Astrocyte (in vitro differentiated cells and primary cell): Measurements from ENCODE around the gene HLA-F. TPM values are rescaled to one million over a fixed set of nuclear protein-coding genes. Genes with fewer than 3 reads are reported as not detected.

Experiments
- DNase-seq: peaks from one replicate; pipeline ENCODE4 v3.0.0-alpha.2; 2010; ENCODE audit warnings: low read depth
- FAIRE-seq: peaks from 2 replicates; lab custom pipeline; 2011; peaks lifted over from hg19 to GRCh38; lab: Jason Lieb, UNC
- H2AFZ ChIP-seq: 2 replicates; pipeline ENCODE4 v1.6.0; 2012; ENCODE audit warnings: low read depth, low read length, inconsistent platforms
- H3K27ac ChIP-seq: 2 replicates; pipeline ENCODE4 v1.5.1; 2011; ENCODE audit warnings: low read depth, low read length, inconsistent platforms
- H3K27me3 ChIP-seq: 2 replicates; pipeline ENCODE4 v1.6.0; 2011; ENCODE audit warnings: low read length, inconsistent platforms; ENCODE audit not compliant: insufficient read depth
- H3K36me3 ChIP-seq: 2 replicates; pipeline ENCODE4 v1.5.1; 2011; ENCODE audit warnings: low read length, inconsistent platforms; ENCODE audit not compliant: insufficient read depth
- H3K4me1 ChIP-seq: 2 replicates; pipeline ENCODE4 v1.5.1; 2011; ENCODE audit warnings: low read length, inconsistent platforms; ENCODE audit not compliant: insufficient read depth
- H3K4me2 ChIP-seq: 2 replicates; pipeline ENCODE4 v1.6.0; 2012; ENCODE audit warnings: low read length, inconsistent platforms
- H3K4me3 ChIP-seq: 2 replicates; pipeline ENCODE4 v1.5.1; 2011; ENCODE audit warnings: low read depth, mild to moderate bottlenecking, low read length, inconsistent platforms; ENCODE audit not compliant: insufficient read depth
- H3K79me2 ChIP-seq: 2 replicates; pipeline ENCODE4 v1.6.0; 2012; ENCODE audit warnings: mild to moderate bottlenecking, low read length, inconsistent platforms; ENCODE audit not compliant: insufficient read depth
- H3K9ac ChIP-seq: 2 replicates; pipeline ENCODE4 v1.6.0; 2012; ENCODE audit warnings: mild to moderate bottlenecking, low read length, inconsistent platforms
- H3K9me3 ChIP-seq: 2 replicates; pipeline ENCODE4 v1.5.1; 2012; ENCODE audit warnings: low read depth, mild to moderate bottlenecking, low read length, inconsistent platforms; ENCODE audit not compliant: insufficient read depth
- H4K20me1 ChIP-seq: 2 replicates; pipeline ENCODE4 v1.6.0; 2012; ENCODE audit warnings: low read length, inconsistent platforms; ENCODE audit not compliant: insufficient read depth
- H3K27ac Mint-ChIP-seq: one replicate; pipeline ENCODE4 v1.8.0; 2021; ENCODE audit warnings: mild to moderate bottlenecking, mixed read lengths; ENCODE audit not compliant: unreplicated experiment
- H3K27me3 Mint-ChIP-seq: one replicate; pipeline ENCODE4 v1.8.0; 2021; ENCODE audit warnings: low read depth, mixed read lengths; ENCODE audit not compliant: unreplicated experiment
- H3K36me3 Mint-ChIP-seq: one replicate; pipeline ENCODE4 v1.8.0; 2021; ENCODE audit warnings: low read depth, mixed read lengths; ENCODE audit not compliant: unreplicated experiment
- H3K4me1 Mint-ChIP-seq: one replicate; pipeline ENCODE4 v1.8.0; 2021; ENCODE audit warnings: low read depth, mixed read lengths; ENCODE audit not compliant: unreplicated experiment
- H3K4me3 Mint-ChIP-seq: one replicate; pipeline ENCODE4 v1.8.0; 2021; ENCODE audit warnings: mild to moderate bottlenecking, moderate library complexity, mixed read lengths; ENCODE audit not compliant: unreplicated experiment
- H3K9me3 Mint-ChIP-seq: one replicate; pipeline ENCODE4 v1.8.0; 2021; ENCODE audit warnings: mild to moderate bottlenecking, mixed read lengths; ENCODE audit not compliant: unreplicated experiment
- EZH2 ChIP-seq: IDR thresholded peaks from 2 replicates; pipeline ENCODE4 v1.6.1; 2012; ENCODE audit warnings: mild to moderate bottlenecking, low read length, inconsistent platforms; ENCODE audit not compliant: insufficient read depth
- total RNA-seq: library from RNA; stranded (reverse); gene quantifications from 2 replicates; pipeline ENCODE4 v1.2.1, GENCODE V29; 2021
- TF ChIP-seq, protein P1 (sequence below): IDR thresholded peaks from 2 replicates; pipeline ENCODE4 v1.5.1; 2011; ENCODE audit warnings: low read depth, mild to moderate bottlenecking, inconsistent platforms, low read length, moderate library complexity; ENCODE audit not compliant: insufficient read depth

HLA-F gene
- total RNA-seq, 1 donor from 2014 or later: 7.4 TPM

DNA sequence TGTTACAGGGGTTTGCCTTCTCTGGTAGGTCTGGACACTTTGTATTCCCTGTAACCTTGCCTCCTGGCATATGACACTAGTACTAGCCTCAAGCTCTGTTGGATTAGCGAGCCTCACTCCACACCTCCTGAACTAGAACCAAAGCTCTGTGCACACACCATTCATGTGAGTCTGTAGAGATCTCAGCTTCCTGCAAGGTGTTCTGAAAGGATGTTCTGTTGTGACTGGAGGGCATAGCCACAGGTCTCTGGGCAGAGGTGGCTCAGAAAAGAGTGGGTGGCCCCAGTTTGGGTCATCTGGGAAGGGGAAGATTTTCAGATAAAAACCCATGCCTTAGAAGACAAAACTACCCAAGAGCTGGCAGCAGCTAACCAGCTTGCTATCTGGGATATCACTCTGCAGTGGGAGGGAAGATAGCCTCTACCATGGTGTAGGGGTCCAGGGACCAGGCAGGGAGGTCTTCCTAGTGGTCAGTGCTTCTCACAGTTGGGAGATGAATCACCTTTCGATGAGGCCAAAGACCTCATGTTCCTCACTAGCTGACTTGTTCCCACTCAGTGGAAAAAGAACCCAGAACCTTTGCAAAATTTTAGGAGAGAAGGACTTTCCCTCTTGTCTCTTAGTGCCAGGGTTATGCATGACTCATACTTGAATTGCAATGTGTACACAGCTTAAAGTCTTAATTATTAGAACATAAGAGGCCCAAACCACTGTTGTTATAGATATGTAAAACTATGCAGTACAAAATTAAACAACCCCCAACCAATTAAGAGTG is 41.4 kb downstream of the HLA-F start:
- Histone ChIP-seq H3K27me3 (no peaks in the 10 kb centered on the region), H2AFZ (no peak overlapping the region), H3K36me3 (no peaks in the 10 kb centered on the region), H3K4me1 (peaks cover 6% of the 10 kb centered on the region), H3K4me3 (no peak overlapping the region), H3K4me2 (no peak overlapping the region), H3K27ac (no peak overlapping the region), H4K20me1 (no peaks in the 10 kb centered on the region), H3K9me3 (no peaks in the 10 kb centered on the region), H3K9ac (no peak overlapping the region), H3K79me2 (no peaks in the 10 kb centered on the region)
- TF ChIP-seq EZH2: no peak
- TF ChIP-seq, protein P1, sequence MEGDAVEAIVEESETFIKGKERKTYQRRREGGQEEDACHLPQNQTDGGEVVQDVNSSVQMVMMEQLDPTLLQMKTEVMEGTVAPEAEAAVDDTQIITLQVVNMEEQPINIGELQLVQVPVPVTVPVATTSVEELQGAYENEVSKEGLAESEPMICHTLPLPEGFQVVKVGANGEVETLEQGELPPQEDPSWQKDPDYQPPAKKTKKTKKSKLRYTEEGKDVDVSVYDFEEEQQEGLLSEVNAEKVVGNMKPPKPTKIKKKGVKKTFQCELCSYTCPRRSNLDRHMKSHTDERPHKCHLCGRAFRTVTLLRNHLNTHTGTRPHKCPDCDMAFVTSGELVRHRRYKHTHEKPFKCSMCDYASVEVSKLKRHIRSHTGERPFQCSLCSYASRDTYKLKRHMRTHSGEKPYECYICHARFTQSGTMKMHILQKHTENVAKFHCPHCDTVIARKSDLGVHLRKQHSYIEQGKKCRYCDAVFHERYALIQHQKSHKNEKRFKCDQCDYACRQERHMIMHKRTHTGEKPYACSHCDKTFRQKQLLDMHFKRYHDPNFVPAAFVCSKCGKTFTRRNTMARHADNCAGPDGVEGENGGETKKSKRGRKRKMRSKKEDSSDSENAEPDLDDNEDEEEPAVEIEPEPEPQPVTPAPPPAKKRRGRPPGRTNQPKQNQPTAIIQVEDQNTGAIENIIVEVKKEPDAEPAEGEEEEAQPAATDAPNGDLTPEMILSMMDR: no peak
- H3K36me3 Mint-ChIP-seq: no peaks in the 10 kb centered on the region
- peaks cover 17% of the 10 kb centered on the region for H3K4me1 Mint-ChIP-seq
- H3K4me3 Mint-ChIP-seq: no peak overlapping the region
- FAIRE-seq: no peak
- peaks cover 27% of the 10 kb centered on the region for H3K27me3 Mint-ChIP-seq
- no peak for DNase-seq
- H3K27ac Mint-ChIP-seq: no peak overlapping the region
- peaks cover 5% of the 10 kb centered on the region for H3K9me3 Mint-ChIP-seq

DNA sequence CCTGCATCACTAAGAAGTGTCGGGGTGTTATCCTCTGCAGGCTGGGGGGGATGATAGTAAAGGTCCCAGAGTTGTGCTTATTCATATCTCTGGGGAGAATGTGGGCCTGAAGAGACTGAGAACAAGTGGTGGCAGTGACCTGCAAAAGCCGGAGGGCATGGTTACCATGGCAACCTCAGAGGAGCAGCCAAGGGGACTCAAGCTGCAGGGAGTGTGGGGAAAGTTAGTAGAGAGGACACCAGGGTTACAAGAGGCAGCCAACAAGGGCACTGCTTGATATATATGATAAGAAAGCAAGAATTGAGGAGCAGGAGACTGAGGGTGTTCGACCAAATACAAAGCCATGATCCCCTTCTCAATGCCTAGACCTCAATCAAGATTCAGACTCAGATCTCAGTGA is 46.1 kb downstream of the HLA-F start:
- H3K36me3 Mint-ChIP-seq: peaks cover 3% of the 10 kb centered on the region
- Histone ChIP-seq H3K4me1 (no peaks in the 10 kb centered on the region), H3K9ac (no peak overlapping the region), H3K4me2 (no peak overlapping the region), H3K36me3 (no peaks in the 10 kb centered on the region), H4K20me1 (no peaks in the 10 kb centered on the region), H2AFZ (no peak overlapping the region), H3K27ac (no peak overlapping the region), H3K79me2 (no peaks in the 10 kb centered on the region), H3K27me3 (no peaks in the 10 kb centered on the region), H3K9me3 (no peaks in the 10 kb centered on the region), H3K4me3 (no peak overlapping the region)
- DNase-seq (no peak), FAIRE-seq (no peak)
- H3K27ac Mint-ChIP-seq: no peak overlapping the region
- H3K9me3 Mint-ChIP-seq: peaks cover 8% of the 10 kb centered on the region
- H3K4me3 Mint-ChIP-seq: no peak overlapping the region
- H3K4me1 Mint-ChIP-seq: peaks cover 5% of the 10 kb centered on the region
- TF ChIP-seq, protein P1: no peak
- no peak for TF ChIP-seq EZH2
- peaks cover 31% of the 10 kb centered on the region for H3K27me3 Mint-ChIP-seq

DNA sequence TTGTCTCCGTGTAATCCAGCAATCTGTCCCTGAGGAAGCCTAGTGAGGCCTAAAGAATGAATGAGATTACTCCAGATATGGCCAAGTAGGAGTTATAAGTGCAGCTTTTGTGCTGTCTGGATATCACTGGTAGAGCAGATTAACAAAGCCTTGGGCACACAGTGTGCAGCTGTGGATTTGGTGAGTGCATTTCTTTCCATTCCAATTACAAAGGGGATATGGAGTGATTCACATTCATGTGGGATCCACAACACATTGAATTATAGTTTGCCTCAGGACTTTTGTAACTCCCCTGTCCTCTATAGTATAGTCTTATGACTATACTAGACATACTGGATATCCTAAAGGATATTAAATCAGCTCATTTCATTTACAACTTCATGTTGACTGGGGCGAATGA is 47.1 kb downstream of the HLA-F start:
- Histone ChIP-seq H3K36me3 (no peaks in the 10 kb centered on the region), H4K20me1 (no peaks in the 10 kb centered on the region), H3K27me3 (no peaks in the 10 kb centered on the region), H3K27ac (no peak overlapping the region), H3K4me1 (no peaks in the 10 kb centered on the region), H3K9ac (no peak overlapping the region), H3K4me3 (no peak overlapping the region), H3K79me2 (no peaks in the 10 kb centered on the region), H3K4me2 (no peak overlapping the region), H3K9me3 (no peaks in the 10 kb centered on the region), H2AFZ (no peak overlapping the region)
- Mint-ChIP-seq H3K4me1 (no peaks in the 10 kb centered on the region), H3K27me3 (peaks cover 33% of the 10 kb centered on the region), H3K36me3 (peaks cover 3% of the 10 kb centered on the region), H3K27ac (no peak overlapping the region), H3K4me3 (no peak overlapping the region), H3K9me3 (peaks cover 8% of the 10 kb centered on the region)
- no peak for DNase-seq
- no peak for FAIRE-seq
- TF ChIP-seq, protein P1: no peak
- no peak for TF ChIP-seq EZH2
